A549 treated with ZK216348 at 1 μM for 4 hours (cell line): ENCODE measurements around the gene ELK1. TPM values are rescaled to one million over a fixed set of nuclear protein-coding genes. Genes with fewer than 3 reads are reported as not detected.

Experiments used
- total RNA-seq: library from RNA; stranded (reverse); fragments of 200-300 nt; extraction: Qiagen RNA extraction; gene quantifications from 5 replicates; pipeline ENCODE4 v1.2.3, GENCODE V29; 2022; ENCODE audit warnings: low read depth

Gene ELK1, protein sequence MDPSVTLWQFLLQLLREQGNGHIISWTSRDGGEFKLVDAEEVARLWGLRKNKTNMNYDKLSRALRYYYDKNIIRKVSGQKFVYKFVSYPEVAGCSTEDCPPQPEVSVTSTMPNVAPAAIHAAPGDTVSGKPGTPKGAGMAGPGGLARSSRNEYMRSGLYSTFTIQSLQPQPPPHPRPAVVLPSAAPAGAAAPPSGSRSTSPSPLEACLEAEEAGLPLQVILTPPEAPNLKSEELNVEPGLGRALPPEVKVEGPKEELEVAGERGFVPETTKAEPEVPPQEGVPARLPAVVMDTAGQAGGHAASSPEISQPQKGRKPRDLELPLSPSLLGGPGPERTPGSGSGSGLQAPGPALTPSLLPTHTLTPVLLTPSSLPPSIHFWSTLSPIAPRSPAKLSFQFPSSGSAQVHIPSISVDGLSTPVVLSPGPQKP
- 26.5 to 35.8 TPM (median 34.6 TPM) in 5 replicates for total RNA-seq

DNA sequence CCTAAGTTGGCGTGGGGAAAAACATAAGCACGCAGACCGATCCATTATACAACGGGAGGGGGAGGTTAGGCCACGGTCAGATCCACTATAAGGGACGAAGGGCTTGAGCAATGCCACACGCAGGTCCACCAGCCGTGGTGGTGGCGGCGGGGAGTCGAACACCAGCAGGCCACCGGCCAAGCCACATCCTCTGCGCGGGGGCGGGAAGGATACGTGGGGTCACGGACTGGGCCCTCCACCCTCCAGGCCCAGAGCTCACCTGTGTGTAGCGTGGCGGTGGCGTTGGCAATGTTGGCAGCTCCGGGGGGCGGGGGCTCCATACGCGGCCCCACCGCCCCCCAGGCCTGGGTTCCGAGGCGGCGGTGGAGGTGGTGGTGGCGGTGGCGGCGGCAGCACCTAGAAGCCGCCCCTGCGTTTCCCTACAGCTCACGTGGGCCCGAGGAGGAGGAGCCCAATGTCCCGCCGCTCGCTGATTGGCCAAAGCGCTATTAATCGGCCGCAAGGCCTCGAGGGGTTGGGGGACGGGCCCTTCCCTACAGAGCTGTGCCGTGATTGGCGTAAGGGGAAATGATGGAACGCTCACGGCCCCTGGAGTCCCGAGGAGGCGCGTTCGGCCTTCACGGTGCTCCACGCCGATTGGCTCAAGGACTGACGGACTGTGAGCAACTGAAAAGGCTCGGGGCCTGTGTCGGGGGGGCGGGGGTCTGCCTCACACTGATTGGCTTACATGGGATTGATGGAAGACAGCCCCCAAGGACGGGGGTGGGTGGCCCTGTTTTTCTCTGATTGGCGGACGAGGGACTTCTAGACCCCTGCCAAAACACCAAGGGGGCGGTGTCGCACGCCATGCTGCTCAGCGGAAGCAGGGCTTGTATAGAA, at the start of gene ELK1:
TSS of gene ELK1 (minus strand) at position 400 of the 879 bp plus-strand sequence. CDS start 9,122 bp downstream, outside the sequence.

DNA sequence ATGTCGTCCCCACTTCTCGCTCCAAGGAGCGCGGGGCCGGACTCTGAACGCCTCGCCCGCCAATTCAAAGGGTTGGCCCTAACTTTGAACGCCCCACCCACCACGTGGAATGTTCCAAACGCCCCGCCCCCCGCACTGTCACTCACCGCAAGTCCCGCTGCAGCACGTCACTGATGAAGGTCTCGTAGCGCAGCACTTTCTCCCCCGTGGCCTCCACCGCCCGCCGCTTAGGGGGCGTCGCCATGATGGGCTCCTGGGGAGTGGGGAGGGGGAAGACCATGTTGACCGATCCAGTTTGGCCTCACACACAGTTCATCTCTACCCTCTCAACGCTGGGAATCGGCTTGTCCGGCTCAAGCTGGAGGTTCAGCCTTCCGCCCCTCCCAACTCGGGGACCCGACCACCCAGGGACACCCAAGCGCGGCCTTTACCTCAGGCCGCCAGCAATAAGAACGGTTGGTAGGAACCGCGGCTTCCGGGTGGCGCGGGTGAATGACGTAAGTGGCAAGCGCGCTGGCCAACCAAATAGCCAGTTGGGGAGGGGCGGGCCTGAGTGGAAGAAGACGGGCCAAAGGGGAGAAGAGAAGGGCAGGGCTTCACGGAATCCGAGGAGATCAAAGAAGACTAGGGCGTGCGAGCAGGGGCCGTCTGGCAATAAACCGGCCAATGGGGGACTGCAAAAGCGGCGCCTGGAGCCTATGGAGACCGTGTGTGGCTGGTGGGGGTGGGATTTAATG, 8.5 kb upstream of the ELK1 start, which contains the start of gene UXT:
TSS of gene UXT (minus strand) at position 497 of the 737 bp plus-strand sequence. CDS start at position 244, 253 bp downstream.

DNA sequence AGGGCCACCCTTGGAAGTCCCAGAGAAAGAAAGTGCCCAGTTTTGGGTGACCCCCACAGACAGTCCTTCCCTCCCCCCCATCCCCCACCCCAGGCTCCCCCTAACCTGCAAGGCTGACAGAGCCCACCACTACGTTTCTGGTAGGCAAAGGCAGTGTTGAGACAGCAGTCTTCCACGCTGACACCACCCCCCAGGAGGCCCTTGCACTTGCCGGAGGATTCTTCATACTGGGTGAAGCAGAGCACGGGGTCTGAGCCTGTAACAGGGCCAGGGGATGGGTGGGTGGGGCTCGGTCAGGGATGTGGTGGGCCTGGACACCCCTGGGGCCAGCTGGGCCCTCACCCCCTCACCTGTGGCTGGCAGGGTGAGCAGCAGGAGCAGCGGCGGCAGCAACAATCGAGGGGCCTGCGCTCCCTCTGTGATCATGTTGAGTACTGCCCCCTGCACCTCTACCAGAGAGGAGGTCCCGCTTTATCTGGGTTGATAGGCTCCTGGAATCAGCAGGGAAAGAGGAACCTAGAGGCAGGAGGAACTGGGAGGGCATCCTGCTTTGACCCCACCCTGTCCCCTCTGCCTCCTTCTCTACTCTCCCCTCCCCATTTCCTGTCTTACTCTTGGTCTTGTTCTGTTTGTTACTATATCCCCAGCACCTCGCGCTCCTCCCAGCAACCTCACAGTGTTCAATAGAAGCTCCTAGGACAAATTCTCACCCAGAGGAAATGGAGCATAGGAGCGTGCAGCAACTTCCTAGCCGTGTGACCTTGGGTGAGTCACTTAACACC, 20.8 kb downstream of the ELK1 start, which contains the start of gene CFP:
TSS of gene CFP (minus strand) at position 512 of the 782 bp plus-strand sequence. CDS start at position 426, 86 bp downstream.

DNA sequence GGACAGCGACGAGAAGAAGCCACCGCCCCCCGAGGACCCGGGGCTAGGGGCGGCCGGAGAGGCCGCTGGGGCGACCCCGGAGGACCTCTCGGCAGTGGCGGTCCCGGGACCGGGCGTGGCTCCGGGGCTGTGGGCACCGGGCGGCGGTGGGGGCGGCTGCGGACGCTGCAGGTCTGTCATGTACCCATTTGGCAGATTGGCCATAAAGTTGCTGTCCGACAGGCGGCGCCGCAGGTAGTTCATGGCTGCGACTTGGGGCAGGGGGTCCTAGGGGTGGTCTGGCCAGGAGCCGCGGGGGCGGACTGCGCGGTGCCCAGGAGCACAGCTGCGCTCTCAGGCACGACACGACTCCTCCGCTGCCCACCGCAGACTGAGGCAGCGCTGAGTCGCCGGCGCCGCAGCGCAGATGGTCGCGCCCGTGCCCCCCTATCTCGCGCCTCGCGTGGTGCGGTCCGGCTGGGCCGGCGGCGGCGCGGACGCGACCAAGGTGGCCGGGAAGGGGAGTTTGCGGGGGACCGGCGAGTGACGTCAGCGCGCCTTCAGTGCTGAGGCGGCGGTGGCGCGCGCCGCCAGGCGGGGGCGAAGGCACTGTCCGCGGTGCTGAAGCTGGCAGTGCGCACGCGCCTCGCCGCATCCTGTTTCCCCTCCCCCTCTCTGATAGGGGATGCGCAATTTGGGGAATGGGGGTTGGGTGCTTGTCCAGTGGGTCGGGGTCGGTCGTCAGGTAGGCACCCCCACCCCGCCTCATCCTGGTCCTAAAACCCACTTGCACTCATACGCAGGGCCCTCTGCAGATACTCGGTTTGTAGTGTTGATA, 30.7 kb downstream of the ELK1 start, which contains the start of gene SYN1:
TSS of gene SYN1 (minus strand) at position 372 of the 817 bp plus-strand sequence. CDS start at position 243, 129 bp downstream.

Other genes starting within 250 kb of the ELK1 start
- 3.1 to 4.5 TPM (median 4.2 TPM) in 5 replicates for gene ZNF41, start 167.3 kb downstream of the ELK1 start, total RNA-seq
- gene ARAF, start 89.4 kb downstream of the ELK1 start, total RNA-seq = 35.6 to 58.2 TPM (median 56.3 TPM) in 5 replicates
- 203 to 298 TPM (median 261 TPM) in 5 replicates for gene TIMP1, start 68.1 kb downstream of the ELK1 start, total RNA-seq
- 0.11 to 0.58 TPM (median 0.19 TPM) in 5 replicates for gene SYN1, start 30.7 kb downstream of the ELK1 start, total RNA-seq
- gene CFP, start 20.6 kb downstream of the ELK1 start, total RNA-seq = 0.14 to 0.83 TPM (median 0.72 TPM) in 5 replicates
- 167 to 187 TPM (median 174 TPM) in 5 replicates for gene UXT, start 8.6 kb upstream of the ELK1 start, total RNA-seq
- gene ZNF81, start 186.3 kb upstream of the ELK1 start, total RNA-seq = 4.6 to 6.9 TPM (median 5.9 TPM) in 5 replicates